ENCODE results near the gene TMEM30B.

The TMEM30B gene

GRCh38 chr14:61234215-61234916 lies 46.8 kb downstream of the TMEM30B start:
- no peak for TF ChIP-seq SUZ12 (IDR thresholded peaks at IDR 0.05; ENCODE audit: extremely low read depth, insufficient read depth, insufficient read length)
- no peak for TF ChIP-seq YY1 (IDR thresholded peaks at IDR 0.05; ENCODE audit: insufficient read depth, insufficient read length)
- TF ChIP-seq ZNF274 (IDR thresholded peaks at IDR 0.05; ENCODE audit: low read depth, low read length) = no peak
- no peaks in the 10 kb centered on the region for H3K27me3 ChIP-seq (ENCODE audit: insufficient read depth, insufficient read length)
- no peak overlapping the region for H3K4me3 ChIP-seq (ENCODE audit: insufficient read length, low read depth)
- no peak for DNase-seq (ENCODE audit: low read depth, low spot score)
- no peaks in the 10 kb centered on the region for H3K36me3 ChIP-seq (ENCODE audit: insufficient read depth, insufficient read length, low read length)
- H3K4me1 ChIP-seq (ENCODE audit: insufficient read depth, insufficient read length) = no peaks in the 10 kb centered on the region
- H3K9me3 ChIP-seq (ENCODE audit: insufficient read depth, low read length) = no peaks in the 10 kb centered on the region
- no peak overlapping the region for H3K9ac ChIP-seq (ENCODE audit: insufficient read length, low read depth)

GRCh38 chr14:61233436-61233956 lies 47.6 kb downstream of the TMEM30B start:
- no peaks in the 10 kb centered on the region for H3K27me3 ChIP-seq (ENCODE audit: insufficient read depth, insufficient read length)
- no peaks in the 10 kb centered on the region for H3K9me3 ChIP-seq (ENCODE audit: insufficient read depth, low read length)
- TF ChIP-seq ZNF274 (IDR thresholded peaks at IDR 0.05; ENCODE audit: low read depth, low read length) = no peak
- no peak for TF ChIP-seq SUZ12 (IDR thresholded peaks at IDR 0.05; ENCODE audit: extremely low read depth, insufficient read depth, insufficient read length)
- TF ChIP-seq YY1 (IDR thresholded peaks at IDR 0.05; ENCODE audit: insufficient read depth, insufficient read length) = no peak
- H3K9ac ChIP-seq (ENCODE audit: insufficient read length, low read depth) = no peak overlapping the region
- no peak overlapping the region for H3K4me3 ChIP-seq (ENCODE audit: insufficient read length, low read depth)
- no peaks in the 10 kb centered on the region for H3K4me1 ChIP-seq (ENCODE audit: insufficient read depth, insufficient read length)
- no peaks in the 10 kb centered on the region for H3K36me3 ChIP-seq (ENCODE audit: insufficient read depth, insufficient read length, low read length)
- DNase-seq (ENCODE audit: low read depth, low spot score) = no peak

- TF ChIP-seq ZNF274 (IDR thresholded peaks at IDR 0.05; ENCODE audit: low read depth, low read length) (no peak), SUZ12 (IDR thresholded peaks at IDR 0.05; ENCODE audit: extremely low read depth, insufficient read depth, insufficient read length) (no peak), YY1 (IDR thresholded peaks at IDR 0.05; ENCODE audit: insufficient read depth, insufficient read length) (no peak)
- H3K4me1 ChIP-seq (ENCODE audit: insufficient read depth, insufficient read length) = no peaks in the 10 kb centered on the region
- DNase-seq (ENCODE audit: low read depth, low spot score) = no peak
- H3K36me3 ChIP-seq (ENCODE audit: insufficient read depth, insufficient read length, low read length) = no peaks in the 10 kb centered on the region
- H3K27me3 ChIP-seq (ENCODE audit: insufficient read depth, insufficient read length) = no peaks in the 10 kb centered on the region
- H3K9me3 ChIP-seq (ENCODE audit: insufficient read depth, low read length) = no peaks in the 10 kb centered on the region
- no peak overlapping the region for H3K9ac ChIP-seq (ENCODE audit: insufficient read length, low read depth)
- no peak overlapping the region for H3K4me3 ChIP-seq (ENCODE audit: insufficient read length, low read depth)
Observed at GRCh38 chr14:61231810-61232209, 49.3 kb downstream of the TMEM30B start.

- H3K4me3 ChIP-seq (ENCODE audit: insufficient read length, low read depth) = no peak overlapping the region
- H3K27me3 ChIP-seq (ENCODE audit: insufficient read depth, insufficient read length) = no peaks in the 10 kb centered on the region
- H3K9ac ChIP-seq (ENCODE audit: insufficient read length, low read depth) = no peak overlapping the region
- no peaks in the 10 kb centered on the region for H3K9me3 ChIP-seq (ENCODE audit: insufficient read depth, low read length)
- no peaks in the 10 kb centered on the region for H3K36me3 ChIP-seq (ENCODE audit: insufficient read depth, insufficient read length, low read length)
- DNase-seq (ENCODE audit: low read depth, low spot score) = no peak
- no peak for TF ChIP-seq SUZ12 (IDR thresholded peaks at IDR 0.05; ENCODE audit: extremely low read depth, insufficient read depth, insufficient read length)
- no peak for TF ChIP-seq YY1 (IDR thresholded peaks at IDR 0.05; ENCODE audit: insufficient read depth, insufficient read length)
- no peak for TF ChIP-seq ZNF274 (IDR thresholded peaks at IDR 0.05; ENCODE audit: low read depth, low read length)
- no peaks in the 10 kb centered on the region for H3K4me1 ChIP-seq (ENCODE audit: insufficient read depth, insufficient read length)
Observed at GRCh38 chr14:61229981-61230380, 51.2 kb downstream of the TMEM30B start.

GRCh38 chr14:61229475-61229888 lies 51.7 kb downstream of the TMEM30B start:
- Histone ChIP-seq H3K9ac (ENCODE audit: insufficient read length, low read depth) (no peak overlapping the region), H3K9me3 (ENCODE audit: insufficient read depth, low read length) (no peaks in the 10 kb centered on the region), H3K4me3 (ENCODE audit: insufficient read length, low read depth) (no peak overlapping the region), H3K4me1 (ENCODE audit: insufficient read depth, insufficient read length) (no peaks in the 10 kb centered on the region), H3K36me3 (ENCODE audit: insufficient read depth, insufficient read length, low read length) (no peaks in the 10 kb centered on the region), H3K27me3 (ENCODE audit: insufficient read depth, insufficient read length) (no peaks in the 10 kb centered on the region)
- TF ChIP-seq SUZ12 (IDR thresholded peaks at IDR 0.05; ENCODE audit: extremely low read depth, insufficient read depth, insufficient read length) (no peak), YY1 (IDR thresholded peaks at IDR 0.05; ENCODE audit: insufficient read depth, insufficient read length) (no peak), ZNF274 (IDR thresholded peaks at IDR 0.05; ENCODE audit: low read depth, low read length) (no peak)
- DNase-seq (ENCODE audit: low read depth, low spot score) = no peak

- Histone ChIP-seq H3K36me3 (ENCODE audit: insufficient read depth, insufficient read length, low read length) (no peaks in the 10 kb centered on the region), H3K4me3 (ENCODE audit: insufficient read length, low read depth) (no peak overlapping the region), H3K27me3 (ENCODE audit: insufficient read depth, insufficient read length) (no peaks in the 10 kb centered on the region), H3K9me3 (ENCODE audit: insufficient read depth, low read length) (no peaks in the 10 kb centered on the region), H3K4me1 (ENCODE audit: insufficient read depth, insufficient read length) (no peaks in the 10 kb centered on the region), H3K9ac (ENCODE audit: insufficient read length, low read depth) (no peak overlapping the region)
- TF ChIP-seq ZNF274 (IDR thresholded peaks at IDR 0.05; ENCODE audit: low read depth, low read length) = no peak
- TF ChIP-seq SUZ12 (IDR thresholded peaks at IDR 0.05; ENCODE audit: extremely low read depth, insufficient read depth, insufficient read length) = no peak
- DNase-seq (ENCODE audit: low read depth, low spot score) = no peak
Observed at GRCh38 chr14:61227884-61228591, 53.1 kb downstream of the TMEM30B start.

All from NT2/D1 (cell line).